ENCODE measurements around the gene FAM120AOS. TPM values are rescaled to one million over a fixed set of nuclear protein-coding genes. Genes with fewer than 3 reads are reported as not detected.

FAM120AOS gene
- total RNA-seq, 2 experiments from 2014 or later: 39.8 to 41.6 TPM

DNA sequence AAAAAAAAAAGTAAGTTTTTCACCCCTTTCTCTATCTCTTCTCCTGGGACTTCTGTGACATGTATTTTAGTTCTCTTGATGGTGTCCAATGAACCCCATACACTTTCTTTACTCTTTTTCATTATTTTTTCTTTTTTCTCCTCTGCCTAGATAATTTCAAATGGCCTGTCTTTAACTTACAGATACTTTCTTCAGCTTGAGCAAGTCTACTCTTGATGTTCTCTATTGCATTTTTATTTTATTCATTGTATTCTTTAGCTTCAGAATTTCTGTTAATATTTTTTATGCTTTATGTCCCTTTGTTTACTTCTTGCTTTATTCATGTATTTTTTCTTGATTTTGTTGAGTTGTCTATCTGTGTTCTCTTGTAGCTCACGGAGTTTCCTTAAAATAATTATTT, 34.4 kb downstream of the FAM120AOS start:
- ATAC-seq (ENCODE audit: low read depth): no peak
- DNase-seq: no peak
- Mint-ChIP-seq H3K9me3 (peaks cover 11% of the 10 kb centered on the region), H3K27ac (no peak overlapping the region), H3K4me1 (no peaks in the 10 kb centered on the region), H3K27me3 (peaks cover 20% of the 10 kb centered on the region), H3K4me3 (no peak overlapping the region), H3K36me3 (peaks cover 5% of the 10 kb centered on the region)
- POLR2A ChIA-PET: no interaction called here

DNA sequence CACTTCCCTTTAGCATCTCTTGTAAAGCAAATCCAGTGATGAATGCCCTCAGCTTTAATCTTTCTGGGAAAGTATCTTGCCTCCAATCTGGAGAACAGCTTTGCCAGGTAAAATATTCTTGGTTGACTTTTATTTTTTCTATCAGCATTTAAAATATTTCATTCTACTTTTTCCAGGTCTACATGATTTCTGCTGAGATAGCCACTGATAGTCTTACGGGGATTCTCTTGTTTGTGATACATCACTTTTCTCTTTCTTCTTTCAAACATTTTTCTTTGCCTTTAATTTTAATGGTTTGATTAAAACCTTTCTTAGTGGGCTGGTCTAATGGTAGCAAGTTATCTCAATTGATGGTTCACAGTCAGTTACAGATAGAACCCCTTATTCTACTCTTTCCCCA, 35.8 kb downstream of the FAM120AOS start:
- no peak overlapping the region for H3K27ac Mint-ChIP-seq
- H3K36me3 Mint-ChIP-seq: peaks cover 5% of the 10 kb centered on the region
- no peaks in the 10 kb centered on the region for H3K4me1 Mint-ChIP-seq
- DNase-seq: no peak
- peaks cover 28% of the 10 kb centered on the region for H3K27me3 Mint-ChIP-seq
- POLR2A ChIA-PET: no interaction called here
- ATAC-seq (ENCODE audit: low read depth): no peak
- H3K9me3 Mint-ChIP-seq: peaks cover 13% of the 10 kb centered on the region
- H3K4me3 Mint-ChIP-seq: no peak overlapping the region

DNA sequence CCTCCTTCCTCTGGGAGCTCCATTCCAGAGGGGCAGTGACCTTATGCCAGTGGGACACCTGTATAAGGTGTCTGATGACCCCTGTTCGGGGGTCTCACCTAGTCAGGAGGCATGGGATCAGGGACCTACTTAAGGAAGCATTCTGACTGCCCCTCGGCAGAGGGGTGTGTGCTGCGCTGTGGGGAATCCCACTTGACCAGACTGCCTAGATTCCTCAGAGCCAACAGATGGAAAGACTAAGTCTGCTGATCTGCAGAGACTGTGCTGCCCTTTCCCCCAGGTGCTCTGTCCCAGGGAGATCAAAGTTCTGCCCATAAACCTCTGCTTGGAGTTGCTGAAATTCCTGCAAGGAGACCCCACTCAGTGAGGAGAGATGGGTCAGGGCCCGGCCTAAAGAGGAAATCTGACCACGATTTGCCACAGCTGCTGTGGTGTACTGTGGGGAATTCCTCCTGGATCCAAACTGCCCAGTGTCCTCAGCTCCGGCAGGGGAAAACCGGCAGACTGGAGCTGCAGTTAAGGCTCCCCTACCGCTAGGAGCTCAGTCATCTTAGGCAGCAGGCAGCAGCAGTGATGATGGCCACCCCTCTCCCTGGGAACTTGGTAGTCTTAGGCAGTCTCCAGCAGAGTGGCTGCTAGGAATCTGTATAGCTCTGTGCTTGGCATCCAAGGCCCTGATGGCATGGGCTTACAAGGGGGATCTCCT, 36.7 kb downstream of the FAM120AOS start:
- peaks cover 5% of the 10 kb centered on the region for H3K36me3 Mint-ChIP-seq
- DNase-seq: no peak
- H3K4me3 Mint-ChIP-seq: no peak overlapping the region
- H3K9me3 Mint-ChIP-seq: peaks cover 13% of the 10 kb centered on the region
- POLR2A ChIA-PET: no interaction called here
- H3K4me1 Mint-ChIP-seq: no peaks in the 10 kb centered on the region
- ATAC-seq (ENCODE audit: low read depth): no peak
- no peak overlapping the region for H3K27ac Mint-ChIP-seq
- peaks cover 32% of the 10 kb centered on the region for H3K27me3 Mint-ChIP-seq

DNA sequence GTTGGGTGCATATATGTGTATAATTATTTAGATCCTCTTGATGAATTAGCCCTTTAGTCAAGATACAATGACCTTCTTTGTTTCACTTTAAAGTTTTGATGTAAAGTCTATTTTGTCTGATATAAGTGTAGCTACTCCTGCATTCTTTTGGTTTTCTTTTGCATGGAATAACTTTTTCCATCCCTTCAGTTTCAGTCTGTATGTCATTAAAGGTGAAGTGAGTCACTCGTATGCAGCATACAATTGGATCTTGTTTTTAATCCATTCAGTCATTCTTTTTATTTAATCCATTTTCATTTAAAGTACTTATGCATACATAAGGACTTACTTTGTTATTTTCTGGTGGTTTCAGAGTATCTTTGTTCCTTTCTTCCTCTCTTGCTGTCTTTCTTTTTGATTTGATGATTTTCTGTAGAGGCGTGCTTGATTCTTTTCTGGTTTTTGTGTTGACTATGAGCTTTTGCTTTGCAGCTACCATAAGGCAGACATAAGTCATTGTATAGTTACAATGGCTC, 38.1 kb downstream of the FAM120AOS start:
- H3K27ac Mint-ChIP-seq: no peak overlapping the region
- H3K4me3 Mint-ChIP-seq: no peak overlapping the region
- POLR2A ChIA-PET: no interaction called here
- no peaks in the 10 kb centered on the region for H3K4me1 Mint-ChIP-seq
- DNase-seq: no peak
- H3K27me3 Mint-ChIP-seq: peaks cover 42% of the 10 kb centered on the region
- H3K9me3 Mint-ChIP-seq: peaks cover 12% of the 10 kb centered on the region
- H3K36me3 Mint-ChIP-seq: peaks cover 5% of the 10 kb centered on the region
- no peak for ATAC-seq (ENCODE audit: low read depth)

DNA sequence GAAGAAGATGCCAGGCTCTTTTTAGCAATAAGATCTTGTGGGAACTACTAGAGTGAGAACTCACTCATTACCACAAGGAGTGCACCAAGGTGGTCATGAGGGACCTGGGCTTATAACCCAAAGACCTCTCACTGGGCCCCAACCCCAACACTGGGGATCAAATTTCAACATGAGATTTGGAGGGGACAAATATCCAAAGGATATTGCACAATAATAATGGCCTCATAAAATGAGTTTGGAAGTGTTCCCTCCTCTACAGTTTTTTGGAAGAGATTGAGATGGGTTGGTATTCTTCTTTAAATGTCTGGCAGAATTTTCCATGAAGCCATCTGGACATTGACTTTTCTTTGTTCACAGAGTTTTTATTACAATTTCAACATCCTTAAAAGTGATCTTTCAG, 39.9 kb downstream of the FAM120AOS start:
- Mint-ChIP-seq H3K36me3 (no peaks in the 10 kb centered on the region), H3K4me3 (no peak overlapping the region), H3K4me1 (no peaks in the 10 kb centered on the region), H3K27ac (no peak overlapping the region), H3K9me3 (peaks cover 5% of the 10 kb centered on the region), H3K27me3 (peaks cover 44% of the 10 kb centered on the region)
- POLR2A ChIA-PET: no interaction called here
- DNase-seq: no peak
- no peak for ATAC-seq (ENCODE audit: low read depth)

DNA sequence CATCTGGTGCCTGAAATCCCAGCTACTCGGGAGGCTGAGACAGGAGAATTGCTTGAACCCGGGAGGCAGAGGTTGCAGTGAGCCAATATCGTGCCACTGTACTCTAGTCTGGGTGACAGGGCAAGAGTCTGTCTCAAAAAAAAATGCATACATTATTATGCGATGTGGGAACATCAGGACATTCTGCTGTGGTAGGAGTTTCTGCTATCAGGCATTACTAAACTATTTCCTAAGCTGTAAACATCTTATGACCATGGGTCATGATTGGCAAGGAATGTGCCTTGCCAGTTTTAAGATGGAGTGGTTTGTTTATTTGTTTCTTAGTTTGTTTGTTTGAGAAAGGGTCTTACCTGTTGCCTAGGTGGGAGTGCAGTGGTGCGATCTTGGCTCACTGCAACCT, 47.0 kb downstream of the FAM120AOS start:
- Mint-ChIP-seq H3K4me3 (no peak overlapping the region), H3K27ac (no peak overlapping the region), H3K4me1 (no peaks in the 10 kb centered on the region), H3K36me3 (no peaks in the 10 kb centered on the region), H3K27me3 (peaks cover 26% of the 10 kb centered on the region), H3K9me3 (no peaks in the 10 kb centered on the region)
- ATAC-seq (ENCODE audit: low read depth): no peak
- POLR2A ChIA-PET: no interaction called here
- DNase-seq: no peak

DNA sequence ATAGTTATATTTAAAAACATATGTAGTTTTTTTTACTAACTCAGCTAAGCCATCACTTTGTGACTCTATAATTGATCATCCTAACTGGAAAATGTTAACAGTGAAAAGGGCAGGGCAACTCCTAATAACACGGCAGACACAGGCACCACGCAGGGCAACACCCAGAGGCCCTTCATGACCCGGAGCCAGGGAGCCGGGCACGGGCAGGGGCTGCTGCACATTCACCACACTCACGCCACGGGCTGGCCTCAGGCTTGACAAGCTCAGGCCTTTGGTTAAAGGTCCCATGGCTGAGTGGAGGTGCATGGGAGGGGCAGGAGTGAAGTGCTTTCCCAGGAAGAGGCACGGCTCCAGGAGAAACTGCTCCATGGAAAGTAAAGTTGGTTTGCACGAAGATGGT, 54.9 kb downstream of the FAM120AOS start:
- no peaks in the 10 kb centered on the region for H3K36me3 Mint-ChIP-seq
- ATAC-seq (ENCODE audit: low read depth): no peak
- POLR2A ChIA-PET: no interaction called here

DNA sequence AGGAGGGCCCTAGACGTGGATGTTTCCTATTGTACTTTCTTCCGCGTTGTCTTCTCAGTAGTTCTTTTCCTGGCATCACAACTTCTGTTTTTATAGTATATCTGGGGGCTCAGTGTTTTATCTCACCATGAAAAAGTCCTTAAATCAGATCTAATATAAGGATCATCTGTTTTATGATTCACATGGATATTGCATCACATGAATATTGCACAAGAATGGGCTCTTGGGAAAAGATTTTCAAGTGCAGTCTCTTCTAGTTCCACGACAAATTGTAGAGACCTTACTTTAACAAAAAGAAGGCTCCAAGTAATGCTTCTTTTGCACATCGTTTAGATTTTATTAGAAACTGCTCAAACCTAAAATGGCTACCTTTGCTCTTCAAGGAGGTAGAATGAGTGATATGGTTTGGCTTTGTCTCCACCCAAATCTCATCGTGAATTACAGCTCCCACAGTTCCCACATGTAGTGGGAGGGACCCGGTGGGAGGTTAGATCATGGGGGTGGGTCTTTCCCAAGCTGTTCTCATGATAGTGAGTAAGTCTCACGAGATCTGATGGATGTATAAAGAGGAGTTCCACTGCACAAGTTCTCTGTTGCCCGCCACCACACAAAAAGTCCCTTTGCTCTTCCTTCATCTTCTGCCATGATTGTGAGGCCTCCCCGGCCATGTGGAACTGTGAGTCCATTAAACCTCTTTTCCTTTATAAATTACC, 55.6 kb downstream of the FAM120AOS start:
- ATAC-seq (ENCODE audit: low read depth): no peak
- Mint-ChIP-seq H3K36me3 (no peaks in the 10 kb centered on the region), H3K9me3 (no peaks in the 10 kb centered on the region), H3K4me3 (no peak overlapping the region), H3K27ac (no peak overlapping the region), H3K27me3 (peaks cover 8% of the 10 kb centered on the region), H3K4me1 (no peaks in the 10 kb centered on the region)
- POLR2A ChIA-PET: no interaction called here
- no peak for DNase-seq

More for the DNA sequence above, 54.9 kb downstream of the FAM120AOS start:
- H3K27me3 Mint-ChIP-seq: peaks cover 8% of the 10 kb centered on the region
- no peak overlapping the region for H3K27ac Mint-ChIP-seq
- H3K4me3 Mint-ChIP-seq: no peak overlapping the region
- H3K9me3 Mint-ChIP-seq: no peaks in the 10 kb centered on the region
- H3K4me1 Mint-ChIP-seq: no peaks in the 10 kb centered on the region
- no peak for DNase-seq

Other genes with a start within 250 kb of the FAM120AOS start
- 100 to 1,000 TPM; 116 to 117 TPM for gene FAM120A, start 1.9 kb downstream of the FAM120AOS start, total RNA-seq
- 10 to 100 TPM; 27.9 to 29.5 TPM for gene PHF2, start 123.0 kb upstream of the FAM120AOS start, total RNA-seq

Data from activated naive CD8-positive, alpha-beta T cell treated with anti-CD3 and anti-CD28 coated beads, Interleukin-2, amount 10 ng/mL, durations not matched to agents 7 days and 5 days (primary cell).